LNCAP (cell line): ENCODE measurements around the gene KLK2.

Experiments used
- TF ChIP-seq, protein P1 (sequence below): fragments of 450-650 bp; IDR thresholded peaks from 2 replicates; pipeline ENCODE4 v1.5.1; 2017; ENCODE audit warnings: mild to moderate bottlenecking

KLK2 gene

GRCh38 chr19:50833117-50833801, 40.0 kb upstream of the KLK2 start, which contains the start of gene KLK15:
Gene KLK15, minus strand, starts transcription at chr19:50833574. Its CDS starts 2,082 bp downstream, at chr19:50831492.
- TF ChIP-seq, protein P1, sequence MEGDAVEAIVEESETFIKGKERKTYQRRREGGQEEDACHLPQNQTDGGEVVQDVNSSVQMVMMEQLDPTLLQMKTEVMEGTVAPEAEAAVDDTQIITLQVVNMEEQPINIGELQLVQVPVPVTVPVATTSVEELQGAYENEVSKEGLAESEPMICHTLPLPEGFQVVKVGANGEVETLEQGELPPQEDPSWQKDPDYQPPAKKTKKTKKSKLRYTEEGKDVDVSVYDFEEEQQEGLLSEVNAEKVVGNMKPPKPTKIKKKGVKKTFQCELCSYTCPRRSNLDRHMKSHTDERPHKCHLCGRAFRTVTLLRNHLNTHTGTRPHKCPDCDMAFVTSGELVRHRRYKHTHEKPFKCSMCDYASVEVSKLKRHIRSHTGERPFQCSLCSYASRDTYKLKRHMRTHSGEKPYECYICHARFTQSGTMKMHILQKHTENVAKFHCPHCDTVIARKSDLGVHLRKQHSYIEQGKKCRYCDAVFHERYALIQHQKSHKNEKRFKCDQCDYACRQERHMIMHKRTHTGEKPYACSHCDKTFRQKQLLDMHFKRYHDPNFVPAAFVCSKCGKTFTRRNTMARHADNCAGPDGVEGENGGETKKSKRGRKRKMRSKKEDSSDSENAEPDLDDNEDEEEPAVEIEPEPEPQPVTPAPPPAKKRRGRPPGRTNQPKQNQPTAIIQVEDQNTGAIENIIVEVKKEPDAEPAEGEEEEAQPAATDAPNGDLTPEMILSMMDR = no peak

DNA sequence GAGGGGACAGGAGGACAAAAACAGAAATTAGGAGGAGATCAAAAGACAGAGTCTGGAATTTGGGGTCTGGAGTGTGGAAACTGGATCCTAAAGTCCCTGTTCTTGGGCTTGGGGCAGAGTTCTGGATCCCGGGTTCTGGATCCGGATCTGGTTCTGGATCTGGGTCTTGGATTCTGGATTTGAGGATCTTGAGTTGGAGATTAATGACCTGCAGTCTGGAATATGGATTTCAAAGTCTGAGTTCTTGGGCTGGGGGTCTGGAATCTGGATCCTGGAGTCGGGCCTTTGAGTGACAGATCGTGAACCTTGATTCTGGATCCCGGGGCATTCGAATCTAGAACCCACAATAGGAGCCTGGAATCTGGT, 39.5 kb upstream of the KLK2 start:
- TF ChIP-seq, protein P1 = no peak

GRCh38 chr19:50835103-50835784, 38.0 kb upstream of the KLK2 start:
- TF ChIP-seq, protein P1 = no peak

- TF ChIP-seq, protein P1 = no peak
Observed at GRCh38 chr19:50835785-50836542, 37.3 kb upstream of the KLK2 start.

DNA sequence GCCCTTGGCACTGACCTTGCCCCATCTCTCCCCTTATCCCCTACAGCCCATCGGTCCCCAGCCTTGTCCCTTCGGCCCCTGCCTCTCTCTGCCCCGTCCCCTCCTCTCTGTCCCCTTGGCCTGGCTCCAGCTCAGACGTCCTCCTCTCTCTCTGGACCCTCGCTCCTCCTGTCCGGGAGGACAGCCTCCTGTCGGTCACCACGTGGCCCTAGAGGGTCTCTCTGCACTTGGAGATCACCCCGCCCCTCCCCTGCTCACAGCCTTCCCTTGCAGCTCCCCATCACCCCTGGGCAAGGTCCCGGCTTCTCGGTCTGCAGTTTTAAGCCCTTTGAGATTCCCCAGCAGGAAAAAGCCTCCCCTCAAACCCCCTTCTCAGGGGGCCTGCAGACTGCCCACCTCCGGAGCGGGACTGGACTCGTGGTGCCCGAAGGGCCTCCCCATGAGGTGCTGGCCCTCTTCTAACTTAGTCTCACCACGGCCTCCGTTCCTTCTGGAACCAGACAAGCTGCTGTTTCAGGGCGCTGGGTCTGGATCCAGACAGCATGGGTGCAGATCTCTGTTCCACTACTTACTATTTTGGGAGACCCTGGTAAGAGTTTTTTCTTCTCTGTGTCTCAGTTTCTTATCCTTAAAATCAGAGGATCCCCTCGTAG, 36.6 kb upstream of the KLK2 start:
- TF ChIP-seq, protein P1 = no peak

GRCh38 chr19:50837300-50837699, 35.9 kb upstream of the KLK2 start:
- TF ChIP-seq, protein P1 = no peak

DNA sequence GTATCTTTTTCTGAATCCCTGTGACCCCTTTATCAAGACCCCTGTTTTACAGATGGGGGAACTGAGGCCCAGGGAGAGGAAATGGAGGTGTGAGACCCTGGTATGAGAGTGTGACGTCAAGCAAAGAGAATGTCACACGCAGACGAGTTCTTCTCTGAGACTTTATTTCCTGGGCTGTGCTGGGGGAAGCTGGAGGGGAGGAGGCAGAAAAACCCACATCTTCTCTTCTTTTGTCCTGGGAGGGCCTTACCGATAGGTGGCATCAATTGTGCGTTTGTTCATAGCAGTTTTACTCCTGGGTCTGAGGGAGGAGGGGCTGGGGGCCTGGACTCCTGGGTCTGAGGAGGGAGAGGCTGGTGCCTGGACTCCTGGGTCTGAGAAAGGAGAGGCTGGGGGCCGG, 35.0 kb upstream of the KLK2 start:
- TF ChIP-seq, protein P1 = peak; percentile 34; the same call in 1 of the 2 replicates
